Body of pancreas (tissue), 4 donors: ENCODE data around the gene PPFIA2.

Source experiments
- POLR2A ChIP-seq, 3 donors: fragments of 450-650 bp; IDR thresholded peaks; one replicate each; pipeline ENCODE4 v1.6.1; 2016; ENCODE audit warnings: antibody characterized with exemption in 3 of 3, mild to moderate bottlenecking in 2 of 3
- TF ChIP-seq, protein P1 (sequence below), 7 experiments: fragments of 450-650 bp in 4 of 7; fragments of 200-600 bp in 3 of 7; sonication (generic) in 3 of 7; IDR thresholded peaks; one replicate each; pipeline ENCODE4 v1.5.1; 2016 to 2019; ENCODE audit warnings: antibody characterized with exemption in 7 of 7

DNA sequence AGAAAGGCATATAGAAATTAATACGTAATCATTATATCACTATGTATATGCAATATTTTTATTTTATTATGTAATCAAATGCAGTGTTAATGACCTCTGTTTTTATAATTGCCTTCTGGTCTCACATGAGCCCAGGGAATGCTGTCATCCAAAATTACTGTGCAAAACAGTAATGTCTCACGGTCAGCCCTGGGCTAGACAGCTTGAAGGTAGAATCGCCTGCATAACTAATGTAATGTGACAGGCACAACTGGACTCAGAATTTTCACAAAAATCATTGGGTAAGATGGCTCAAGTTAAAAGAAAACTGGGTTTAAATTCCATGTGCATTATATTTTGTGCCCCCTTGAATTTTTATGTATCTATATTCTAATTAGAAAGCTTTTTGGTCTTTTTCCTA lies 293.3 kb downstream of the PPFIA2 start:
- TF ChIP-seq, protein P1, sequence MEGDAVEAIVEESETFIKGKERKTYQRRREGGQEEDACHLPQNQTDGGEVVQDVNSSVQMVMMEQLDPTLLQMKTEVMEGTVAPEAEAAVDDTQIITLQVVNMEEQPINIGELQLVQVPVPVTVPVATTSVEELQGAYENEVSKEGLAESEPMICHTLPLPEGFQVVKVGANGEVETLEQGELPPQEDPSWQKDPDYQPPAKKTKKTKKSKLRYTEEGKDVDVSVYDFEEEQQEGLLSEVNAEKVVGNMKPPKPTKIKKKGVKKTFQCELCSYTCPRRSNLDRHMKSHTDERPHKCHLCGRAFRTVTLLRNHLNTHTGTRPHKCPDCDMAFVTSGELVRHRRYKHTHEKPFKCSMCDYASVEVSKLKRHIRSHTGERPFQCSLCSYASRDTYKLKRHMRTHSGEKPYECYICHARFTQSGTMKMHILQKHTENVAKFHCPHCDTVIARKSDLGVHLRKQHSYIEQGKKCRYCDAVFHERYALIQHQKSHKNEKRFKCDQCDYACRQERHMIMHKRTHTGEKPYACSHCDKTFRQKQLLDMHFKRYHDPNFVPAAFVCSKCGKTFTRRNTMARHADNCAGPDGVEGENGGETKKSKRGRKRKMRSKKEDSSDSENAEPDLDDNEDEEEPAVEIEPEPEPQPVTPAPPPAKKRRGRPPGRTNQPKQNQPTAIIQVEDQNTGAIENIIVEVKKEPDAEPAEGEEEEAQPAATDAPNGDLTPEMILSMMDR (IDR thresholded peaks at IDR 0.05): no peak
- TF ChIP-seq POLR2A (IDR thresholded peaks at IDR 0.05): no peak
